Left lung (tissue), 10 donors: Measurements from ENCODE around the gene TNFAIP8L3. TPM values are rescaled to one million over a fixed set of nuclear protein-coding genes. Genes with fewer than 3 reads are reported as not detected.

Experiments
- ATAC-seq: fragments of 200-7000 bp; cut with Tn5 transposase; one replicate; pipeline ENCODE4 v1.9.1; 2020; ENCODE audit warnings: moderate library complexity
- DNase-seq, 4 donors: peaks; one replicate each; pipeline ENCODE4 v3.0.0-alpha.2; 2013 to 2020
- H3K27ac ChIP-seq, 2 donors: fragments of 200-600 bp; sonication (generic) in 1 of 2; one replicate each; pipeline versions ENCODE4 v1.5.0 to v1.8.0; 2020 to 2021
- H3K27me3 ChIP-seq, 2 donors: fragments of 200-600 bp; sonication (generic) in 1 of 2; one replicate each; pipeline versions ENCODE4 v1.5.0 to v1.8.0; 2020 to 2021
- H3K36me3 ChIP-seq, 2 donors: fragments of 200-600 bp; sonication (generic) in 1 of 2; one replicate each; pipeline versions ENCODE4 v1.5.0 to v1.8.0; 2020 to 2021
- H3K4me1 ChIP-seq, 2 donors: fragments of 200-600 bp; one replicate each; pipeline ENCODE4 v1.8.0; 2021
- H3K4me3 ChIP-seq, 2 donors: fragments of 200-600 bp; sonication (generic) in 1 of 2; one replicate each; pipeline versions ENCODE4 v1.5.0 to v1.8.0; 2020 to 2021; ENCODE audit warnings: mild to moderate bottlenecking in 1 of 2
- H3K9me3 ChIP-seq, 2 donors: fragments of 200-600 bp; sonication (generic) in 1 of 2; one replicate each; pipeline versions ENCODE4 v1.5.0 to v1.8.0; 2020 to 2021
- CTCF ChIP-seq, 2 donors: fragments of 200-600 bp; sonication (generic) in 1 of 2; IDR thresholded peaks; one replicate each; pipeline versions ENCODE4 v1.5.0 to v1.8.0; 2021; ENCODE audit warnings: antibody characterized with exemption in 2 of 2
- intact Hi-C, 2 donors: fragments of 100-400 bp; cut with DNase I; formaldehyde crosslinking; loops; one replicate each; pipeline versions ENCODE4 v1.11.2 to v1.14.2; 2022
- polyA plus RNA-seq, 6 donors: library from polyadenylated mRNA; unstranded; fragments of 120-200 nt; gene quantifications; one replicate each; pipeline ENCODE4 v1.2.1, GENCODE V29; 2013; ENCODE audit not compliant: insufficient read length in 6 of 6
- total RNA-seq, 2 donors: library from RNA; stranded (reverse); fragmentation: NEBNext Ultra II Directional; extraction: Animal tissue kit (Norgen Biotek cat#: 25700); gene quantifications; one replicate each; pipeline ENCODE4 v1.2.1, GENCODE V29; 2021
- donor health status: DM: no; HTN: yes; CAD: no.
- donor health status: DM: no; HTN: no; CAD: no.

Gene TNFAIP8L3
- total and polyA plus RNA-seq, 8 donors = 3.0 to 25.0 (median 4.4) TPM

GRCh38 chr15:51108933-51109550 lies 14.3 kb upstream of the TNFAIP8L3 start:
- H3K4me1 ChIP-seq = peaks cover 0 to 1% of the 10 kb centered on the region in 2 donors
- ATAC-seq (peak; percentile 24), DNase-seq (no peak)
- H3K36me3 ChIP-seq = no peaks in the 10 kb centered on the region
- no peak for TF ChIP-seq CTCF (IDR thresholded peaks at IDR 0.05)
- H3K9me3 ChIP-seq = no peaks in the 10 kb centered on the region
- peaks cover 0 to 34% of the 10 kb centered on the region in 2 donors for H3K27me3 ChIP-seq
- no peak overlapping the region for H3K27ac ChIP-seq
- intact Hi-C loops = no loop called here
- H3K4me3 ChIP-seq = no peak overlapping the region

- H3K36me3 ChIP-seq = no peaks in the 10 kb centered on the region
- H3K9me3 ChIP-seq = no peaks in the 10 kb centered on the region
- intact Hi-C loops = no loop called here
- no peak for ATAC-seq
- H3K4me3 ChIP-seq = no peak overlapping the region
- peaks cover under 1 to 48% of the 10 kb centered on the region in 2 donors for H3K27me3 ChIP-seq
- no peak overlapping the region for H3K27ac ChIP-seq
- DNase-seq = no peak
- no peak for TF ChIP-seq CTCF (IDR thresholded peaks at IDR 0.05)
- H3K4me1 ChIP-seq = peaks cover 0 to 4% of the 10 kb centered on the region in 2 donors
Observed at GRCh38 chr15:51107612-51108011, 12.9 kb upstream of the TNFAIP8L3 start.

GRCh38 chr15:51106481-51106880 lies 11.8 kb upstream of the TNFAIP8L3 start:
- H3K4me3 ChIP-seq = no peak overlapping the region
- no peaks in the 10 kb centered on the region for H3K36me3 ChIP-seq
- peaks cover 3 to 49% of the 10 kb centered on the region in 2 donors for H3K27me3 ChIP-seq
- no peak for TF ChIP-seq CTCF (IDR thresholded peaks at IDR 0.05)
- ATAC-seq = no peak
- no peak overlapping the region for H3K27ac ChIP-seq
- H3K9me3 ChIP-seq = no peaks in the 10 kb centered on the region
- H3K4me1 ChIP-seq = peaks cover 0 to 4% of the 10 kb centered on the region in 2 donors
- intact Hi-C loops = no loop called here
- DNase-seq = peak in 1 of 4 donors; percentile 20

- intact Hi-C loops = no loop called here
- Histone ChIP-seq H3K9me3 (no peaks in the 10 kb centered on the region), H3K4me1 (peaks cover 0 to 4% of the 10 kb centered on the region in 2 donors), H3K4me3 (no peak overlapping the region), H3K27ac (no peak overlapping the region), H3K36me3 (no peaks in the 10 kb centered on the region), H3K27me3 (peaks cover 3 to 55% of the 10 kb centered on the region in 2 donors)
- ATAC-seq (no peak), DNase-seq (no peak)
- TF ChIP-seq CTCF (IDR thresholded peaks at IDR 0.05) = no peak
Observed at GRCh38 chr15:51105430-51106016, 10.8 kb upstream of the TNFAIP8L3 start.

GRCh38 chr15:51104512-51104911 lies 9.8 kb upstream of the TNFAIP8L3 start:
- H3K4me1 ChIP-seq = peaks cover 0 to 4% of the 10 kb centered on the region in 2 donors
- H3K9me3 ChIP-seq = no peaks in the 10 kb centered on the region
- intact Hi-C loops = no loop called here
- ATAC-seq (peak; percentile 60), DNase-seq (peak in 1 of 4 donors; percentile 53)
- H3K27ac ChIP-seq = peak overlapping the region in 1 of 2 donors; percentile 50
- TF ChIP-seq CTCF (IDR thresholded peaks at IDR 0.05) = no peak
- no peak overlapping the region for H3K4me3 ChIP-seq
- H3K27me3 ChIP-seq = peaks cover 3 to 56% of the 10 kb centered on the region in 2 donors
- no peaks in the 10 kb centered on the region for H3K36me3 ChIP-seq
